ENCODE results near the gene IL1F10.

GRCh38 chr2:113103277-113103676 lies 35.5 kb downstream of the IL1F10 start:
- TF ChIP-seq CTCF (IDR thresholded peaks at IDR 0.05) (no peak), POLR2A (IDR thresholded peaks at IDR 0.05) (no peak)

Data from lower leg skin (tissue), 3 donors.